HepG2 (cell line): Measurements from ENCODE around the gene BBC3. TPM values are rescaled to one million over a fixed set of nuclear protein-coding genes. Genes with fewer than 3 reads are reported as not detected.

Experiments used
- ADNP ChIP-seq: sonication (generic); formaldehyde crosslinking; IDR thresholded peaks from 2 replicates; pipeline ENCODE4 v1.4.0; 2020; ENCODE audit warnings: missing genetic modification reagents
- AGO2 ChIP-seq: fragments of 200-400 bp; formaldehyde crosslinking; optimal IDR thresholded peaks from 2 replicates; pipeline ENCODE3; 2017; ENCODE audit warnings: mild to moderate bottlenecking, low read depth, low read length, moderate library complexity
- ELF4 ChIP-seq: sonication (generic); formaldehyde crosslinking; IDR thresholded peaks from 2 replicates; pipeline ENCODE4 v1.5.0; 2020; ENCODE audit warnings: missing genetic modification reagents, mild to moderate bottlenecking, moderate library complexity, borderline replicate concordance
- ELK4 ChIP-seq: sonication (generic); formaldehyde crosslinking; IDR thresholded peaks from 2 replicates; pipeline ENCODE4 v1.9.0; 2021; ENCODE audit warnings: missing genetic modification reagents, borderline replicate concordance
- HDAC1 ChIP-seq: sonication (generic); formaldehyde crosslinking; IDR thresholded peaks from 2 replicates; pipeline ENCODE4 v1.5.1; 2020; ENCODE audit warnings: mild to moderate bottlenecking, missing genetic modification reagents
- HOXA3 ChIP-seq: sonication (generic); formaldehyde crosslinking; IDR thresholded peaks from 2 replicates; pipeline ENCODE4 v1.5.0; 2020; ENCODE audit warnings: missing genetic modification reagents
- IRF9 ChIP-seq: sonication (generic); formaldehyde crosslinking; IDR thresholded peaks from 2 replicates; pipeline ENCODE4 v1.8.0; 2022; ENCODE audit warnings: missing genetic modification reagents, mild to moderate bottlenecking, borderline replicate concordance
- MED1 ChIP-seq: sonication (generic); formaldehyde crosslinking; IDR thresholded peaks from 2 replicates; pipeline ENCODE4 v1.4.0; 2020; ENCODE audit warnings: missing genetic modification reagents
- NFATC3 ChIP-seq: sonication (generic); formaldehyde crosslinking; IDR thresholded peaks from 2 replicates; pipeline ENCODE4 v1.5.1; 2020; ENCODE audit warnings: mild to moderate bottlenecking, missing genetic modification reagents
- NR2F1 ChIP-seq, 2 experiments: fragments of 450-650 bp in 1 of 2; formaldehyde crosslinking in 1 of 2; IDR thresholded peaks; 2 replicates each; pipeline versions ENCODE4 v1.5.0 to v1.6.1; 2016 to 2020; ENCODE audit warnings: mild to moderate bottlenecking in 1 of 2, missing compliant biosample characterization in 1 of 2, missing genetic modification reagents in 1 of 2, moderate library complexity in 1 of 2
- SMARCE1 ChIP-seq: fragments of 450-650 bp; IDR thresholded peaks from 2 replicates; pipeline ENCODE4 v1.6.1; 2017; ENCODE audit warnings: borderline replicate concordance
- THAP9 ChIP-seq: sonication (generic); formaldehyde crosslinking; IDR thresholded peaks from 2 replicates; pipeline ENCODE4; 2020; ENCODE audit warnings: missing genetic modification reagents, mild to moderate bottlenecking, borderline replicate concordance
- ZBTB3 ChIP-seq: sonication (generic); formaldehyde crosslinking; IDR thresholded peaks from 2 replicates; pipeline ENCODE4 v1.4.0; 2020; ENCODE audit warnings: low read depth, mild to moderate bottlenecking, moderate library complexity, missing genetic modification reagents, borderline replicate concordance
- ZBTB7A ChIP-seq: sonication (generic); formaldehyde crosslinking; IDR thresholded peaks from 2 replicates; pipeline ENCODE4 v1.8.0; 2022; ENCODE audit warnings: mild to moderate bottlenecking, missing genetic modification reagents
- ZIK1 ChIP-seq: sonication (generic); formaldehyde crosslinking; IDR thresholded peaks from 2 replicates; pipeline ENCODE4 v1.5.0; 2020; ENCODE audit warnings: mild to moderate bottlenecking, low read depth, missing genetic modification reagents, borderline replicate concordance
- ZNF121 ChIP-seq: sonication (generic); formaldehyde crosslinking; IDR thresholded peaks from 2 replicates; pipeline ENCODE4 v1.5.0; 2020; ENCODE audit warnings: mild to moderate bottlenecking, missing genetic modification reagents
- ZNF232 ChIP-seq: sonication (generic); formaldehyde crosslinking; IDR thresholded peaks from 2 replicates; pipeline ENCODE4 v1.4.0; 2020; ENCODE audit warnings: missing genetic modification reagents, borderline replicate concordance
- ZNF264 ChIP-seq: sonication (generic); formaldehyde crosslinking; IDR thresholded peaks from 2 replicates; pipeline ENCODE4 v1.4.0; 2020; ENCODE audit warnings: missing genetic modification reagents
- ZNF329 ChIP-seq: sonication (generic); formaldehyde crosslinking; IDR thresholded peaks from 2 replicates; pipeline ENCODE4 v1.9.0; 2021; ENCODE audit warnings: low read depth, mild to moderate bottlenecking, missing genetic modification reagents
- ZNF451 ChIP-seq: sonication (generic); formaldehyde crosslinking; IDR thresholded peaks from 2 replicates; pipeline ENCODE4 v1.5.0; 2020; ENCODE audit warnings: mild to moderate bottlenecking, missing genetic modification reagents
- ZNF639 ChIP-seq: conservative IDR thresholded peaks from 2 replicates; pipeline ENCODE4 v1.6.1; 2018; ENCODE audit warnings: missing genetic modification reagents
- ZNF780A ChIP-seq: sonication (generic); formaldehyde crosslinking; IDR thresholded peaks from 2 replicates; pipeline ENCODE4 v1.8.0; 2022; ENCODE audit warnings: mild to moderate bottlenecking, missing genetic modification reagents, moderate library complexity
- ZSCAN29 ChIP-seq: sonication (generic); formaldehyde crosslinking; conservative IDR thresholded peaks from 2 replicates; pipeline ENCODE4 v1.4.0; 2020; ENCODE audit warnings: mild to moderate bottlenecking, missing genetic modification reagents
- polyA plus RNA-seq, 8 experiments: library from polyadenylated mRNA; depleted of rRNA in 3 of 8; stranded (reverse) in 7 of 8; unstranded in 1 of 8; fragments of >200 nt; fragmentation: Illumina TruSeq in 4 of 8; extraction: Trizol in 4 of 8; gene quantifications; 2 replicates each; pipeline versions ENCODE4 v1.2.1 to v1.2.3, GENCODE V29; 2011 to 2016; ENCODE audit warnings: low read depth in 4 of 8, missing spikeins in 1 of 8, mixed read lengths in 1 of 8; ENCODE audit not compliant: insufficient read depth in 1 of 8
- total RNA-seq, 5 experiments: library from RNA; depleted of rRNA; stranded (reverse); fragments of >200 nt; fragmentation: Illumina TruSeq; extraction: Trizol; gene quantifications; 2 replicates each; pipeline ENCODE4 v1.2.3, GENCODE V29; 2016; ENCODE audit warnings: low read depth in 1 of 5

The BBC3 gene
- total and polyA plus RNA-seq, 2 of the 13 experiments (the other 11 are each of a cell fraction or from before 2014, with no cell fraction given), result 6.1 to 8.8 TPM

- 0 out of 2 replicates have a peak, but pooled peaks have one; percentile 39 for TF ChIP-seq ZIK1 (CRISPR knock-in tag)
- TF ChIP-seq NR2F1 (CRISPR knock-in tag; IDR thresholded peaks at IDR 0.05), result peak in 1 of 2 experiments; percentile 8; a peak in 1 of 4 replicates
- peak; percentile 87; the same call in 1 of the 2 replicates for TF ChIP-seq HOXA3
- peak; percentile 65; the same call in 1 of the 2 replicates for TF ChIP-seq THAP9
- TF ChIP-seq HDAC1 (CRISPR knock-in tag), result peak; percentile 79
- peak; percentile 69; the same call in 1 of the 2 replicates for TF ChIP-seq IRF9 (CRISPR knock-in tag)
- no peak for TF ChIP-seq ZNF780A (CRISPR knock-in tag)
- no peak for TF ChIP-seq SMARCE1
- TF ChIP-seq ZNF329 (CRISPR knock-in tag), result no peak
- TF ChIP-seq ZBTB3 (CRISPR knock-in tag), result no peak
- 0 out of 2 replicates have a peak, but pooled peaks have one; percentile 54 for TF ChIP-seq ADNP (CRISPR knock-in tag)
- TF ChIP-seq ZNF264 (CRISPR knock-in tag), result no peak
- TF ChIP-seq AGO2, result no peak
- TF ChIP-seq ZNF232 (CRISPR knock-in tag), result no peak
- 0 out of 2 replicates have a peak, but pooled peaks have one; percentile 66 for TF ChIP-seq ELF4
- TF ChIP-seq MED1 (CRISPR knock-in tag), result peak; percentile 49
- peak; percentile 95 for TF ChIP-seq ZNF639 (CRISPR knock-in tag)
- peak; percentile 41; the same call in 1 of the 2 replicates for TF ChIP-seq ZBTB7A (CRISPR knock-in tag)
- no peak for TF ChIP-seq NFATC3 (CRISPR knock-in tag)
- TF ChIP-seq ZNF451 (CRISPR knock-in tag), result peak; percentile 44; the same call in 1 of the 2 replicates
- no peak for TF ChIP-seq ZSCAN29 (CRISPR knock-in tag)
- TF ChIP-seq ZNF121 (CRISPR knock-in tag), result peak; percentile 25; the same call in 1 of the 2 replicates
- peak; percentile 64; the same call in 1 of the 2 replicates for TF ChIP-seq ELK4 (CRISPR knock-in tag)
Observed at GRCh38 chr19:47255879-47256692, 25.1 kb upstream of the BBC3 start, which contains the start of gene CCDC9 (continued).
